Endothelial cell of umbilical vein (primary cell): ENCODE results near the gene ADCY2. TPM values are rescaled to one million over a fixed set of nuclear protein-coding genes. Genes with fewer than 3 reads are reported as not detected.

Experiments
- BruUV-seq: library from RNA; stranded (reverse); fragments of 400-500 nt; replicated peaks from 2 replicates; lab custom pipeline; 2021; lab: Mats Ljungman, UMichigan
- CTCF ChIA-PET: fragments of 300-600, 350-600 bp; sonication (Branson Sonifier 250); formaldehyde crosslinking; loops from one replicate; lab custom pipeline; 2021; ENCODE audit warnings: antibody characterized with exemption, inconsistent platforms; lab: Charles Lee
- POLR2A ChIA-PET: fragments of 300-600, 350-600 bp; sonication (Branson Sonifier 250); formaldehyde crosslinking; loops from one replicate; lab custom pipeline; 2021; ENCODE audit warnings: antibody characterized with exemption, inconsistent platforms; lab: Charles Lee
- DNase-seq: peaks from one replicate; pipeline ENCODE4 v3.0.0-alpha.2; 2011; ENCODE audit warnings: low read depth, low spot score
- FAIRE-seq: peaks from 2 replicates; lab custom pipeline; 2011; peaks lifted over from hg19 to GRCh38; lab: Jason Lieb, UNC
- H2AFZ ChIP-seq: 2 replicates; pipeline ENCODE4 v1.6.0; 2012; ENCODE audit warnings: low read depth, low read length, control low read depth, inconsistent platforms
- H3K27ac ChIP-seq: 2 replicates; pipeline ENCODE4 v1.5.1; 2011; ENCODE audit warnings: low read depth, mild to moderate bottlenecking, control low read depth, low read length, moderate library complexity; ENCODE audit not compliant: insufficient read depth
- H3K27me3 ChIP-seq, 2 experiments: 2 replicates each; pipeline versions ENCODE4 v1.6.0 to v1.6.1; 2011; ENCODE audit warnings: low read length in 2 of 2, mixed read lengths in 1 of 2; ENCODE audit not compliant: control insufficient read depth in 2 of 2, insufficient read depth in 2 of 2
- H3K36me3 ChIP-seq, 2 experiments: 2 replicates in 1 of 2; 3 replicates in 1 of 2; pipeline ENCODE4 v1.5.1; 2011; ENCODE audit warnings: low read length in 2 of 2, mild to moderate bottlenecking in 1 of 2, moderate library complexity in 1 of 2; ENCODE audit not compliant: control insufficient read depth in 2 of 2, insufficient read depth in 2 of 2; ENCODE audit errors: extremely low read depth in 1 of 2
- H3K4me1 ChIP-seq: 3 replicates; pipeline ENCODE4 v1.5.1; 2011; ENCODE audit warnings: mild to moderate bottlenecking, low read length; ENCODE audit not compliant: control insufficient read depth, insufficient read depth; ENCODE audit errors: extremely low read depth
- H3K4me2 ChIP-seq: 2 replicates; pipeline ENCODE4 v1.6.1; 2011; ENCODE audit warnings: low read length, control low read depth, mixed read lengths; ENCODE audit not compliant: insufficient read depth
- H3K4me3 ChIP-seq, 3 experiments: fragments of 200-600 bp in 1 of 3; sonication (generic), shearing (Covaris generic) in 1 of 3; replicated peaks in 1 of 3; 2 replicates each; pipeline ENCODE4 v1.5.1; 2011 to 2016; ENCODE audit warnings: control low read depth in 3 of 3, low read length in 3 of 3, mild to moderate bottlenecking in 2 of 3, inconsistent platforms in 1 of 3, low read depth in 1 of 3, moderate library complexity in 1 of 3; ENCODE audit not compliant: insufficient read depth in 1 of 3
- H3K79me2 ChIP-seq: 2 replicates; pipeline ENCODE4 v1.6.0; 2012; ENCODE audit warnings: low read length, inconsistent platforms; ENCODE audit not compliant: control insufficient read depth, insufficient read depth
- H3K9ac ChIP-seq: replicated peaks from 2 replicates; pipeline ENCODE3; 2011; ENCODE audit warnings: low read length, control low read depth; ENCODE audit not compliant: insufficient read depth; ENCODE audit errors: extremely low read depth
- H3K9me1 ChIP-seq: replicated peaks from 3 replicates; pipeline ENCODE4 v1.6.0; 2011; ENCODE audit warnings: mild to moderate bottlenecking, low read length; ENCODE audit not compliant: control insufficient read depth, insufficient read depth; ENCODE audit errors: extremely low read depth
- H3K9me3 ChIP-seq: replicated peaks from 2 replicates; pipeline ENCODE4 v1.5.1; 2012; ENCODE audit warnings: low read length, inconsistent platforms; ENCODE audit not compliant: control insufficient read depth, insufficient read depth
- H4K20me1 ChIP-seq: replicated peaks from 2 replicates; pipeline ENCODE3; 2011; ENCODE audit warnings: mild to moderate bottlenecking, low read length; ENCODE audit not compliant: control insufficient read depth, insufficient read depth; ENCODE audit errors: extremely low read depth
- CTCF ChIP-seq, 2 donors: IDR thresholded peaks; 1 replicate in 1 of 2; 2 replicates in 1 of 2; pipeline ENCODE4 v1.5.1; 2011; ENCODE audit warnings: low read length in 2 of 2, mild to moderate bottlenecking in 2 of 2, moderate library complexity in 2 of 2, control low read depth in 1 of 2, inconsistent platforms in 1 of 2, low read depth in 1 of 2; ENCODE audit not compliant: insufficient read depth in 1 of 2; ENCODE audit errors: extremely low read depth in 1 of 2
- EZH2 ChIP-seq: IDR thresholded peaks from 2 replicates; pipeline ENCODE4 v1.6.1; 2012; ENCODE audit warnings: borderline replicate concordance, low read depth, mild to moderate bottlenecking, moderate library complexity, low read length, inconsistent platforms; ENCODE audit not compliant: severe bottlenecking
- FOS ChIP-seq: IDR thresholded peaks from 2 replicates; pipeline ENCODE4 v1.6.1; 2011; ENCODE audit warnings: mild to moderate bottlenecking, low read length, moderate library complexity, borderline replicate concordance; ENCODE audit not compliant: insufficient read depth
- GATA2 ChIP-seq: IDR thresholded peaks from 2 replicates; pipeline ENCODE4 v1.7.0; 2011; ENCODE audit warnings: low read depth, mild to moderate bottlenecking, moderate library complexity, mixed read lengths, low read length; ENCODE audit not compliant: insufficient read length, insufficient read depth
- JUN ChIP-seq: IDR thresholded peaks from 2 replicates; pipeline ENCODE4 v1.6.1; 2011; ENCODE audit warnings: borderline replicate concordance, low read depth; ENCODE audit not compliant: insufficient read length, insufficient read depth
- MAX ChIP-seq: IDR thresholded peaks from 2 replicates; pipeline ENCODE4 v1.6.1; 2011; ENCODE audit not compliant: insufficient read depth, insufficient read length
- MYC ChIP-seq: IDR thresholded peaks from one replicate; pipeline ENCODE4 v1.6.1; 2011; ENCODE audit warnings: mild to moderate bottlenecking, low read depth, low read length
- POLR2A ChIP-seq: IDR thresholded peaks from 2 replicates; pipeline ENCODE4 v1.6.1; 2012; ENCODE audit warnings: low read depth, mild to moderate bottlenecking, control low read depth, low read length
- POLR2AphosphoS5 ChIP-seq: IDR thresholded peaks from 2 replicates; pipeline ENCODE4 v1.6.1; 2012; ENCODE audit warnings: low read depth, mild to moderate bottlenecking, control low read depth, low read length, moderate library complexity; ENCODE audit not compliant: insufficient read depth
- dilution Hi-C: fragments of 300-500 bp; cut with MboI; formaldehyde crosslinking; loops from one replicate; pipeline ENCODE4 v1.15.0; 2019; ENCODE audit warnings: low sequenced_read_pairs; ENCODE audit not compliant: extremely low pct_ligation_motif_present
- intact Hi-C: fragments of 100-400 bp; cut with micrococcal nuclease; formaldehyde crosslinking; loops from one replicate; pipeline ENCODE4 v1.10.0; 2022
- polyA plus RNA-seq, 4 experiments: library from polyadenylated mRNA; depleted of rRNA in 3 of 4; stranded (reverse) in 3 of 4; unstranded in 1 of 4; fragments of >200 nt; gene quantifications; 2 replicates each; pipeline versions ENCODE4 v1.2.1 to v1.2.3, GENCODE V29; 2011 to 2012; ENCODE audit warnings: missing spikeins in 1 of 4
- total RNA-seq: library from RNA; stranded (reverse); gene quantifications from 2 replicates; pipeline ENCODE4 v1.2.3, GENCODE V29; 2021

Gene ADCY2
- total and polyA plus RNA-seq, 2 donors (not counting 3 experiments of a cell fraction or from before 2014, with no cell fraction given): under 0.01 TPM; not detected in 1

- intact Hi-C loops: no loop called here
- no peak overlapping the region for H2AFZ ChIP-seq
- no peak for TF ChIP-seq EZH2
- TF ChIP-seq JUN: no peak
- TF ChIP-seq GATA2: no peak
- TF ChIP-seq POLR2AphosphoS5: no peak
- no peak for TF ChIP-seq CTCF (IDR thresholded peaks at IDR 0.05; ENCODE audit: extremely low read depth in 1 of 2, insufficient read depth in 1 of 2, low read depth in 1 of 2, low read length in 2 of 2)
- no peak for TF ChIP-seq FOS
- no peak for TF ChIP-seq MAX
- no peak for TF ChIP-seq POLR2A
- no peak for TF ChIP-seq MYC
- H3K27me3 ChIP-seq: no peaks in the 10 kb centered on the region
- no TSS peak for BruUV-seq
- no peaks in the 10 kb centered on the region for H3K9me1 ChIP-seq
- H3K9me3 ChIP-seq: peaks cover 2% of the 10 kb centered on the region
- no peak overlapping the region for H3K9ac ChIP-seq
- H3K27ac ChIP-seq: no peak overlapping the region
- H4K20me1 ChIP-seq: no peaks in the 10 kb centered on the region
- no peak for FAIRE-seq
- no peak overlapping the region for H3K4me3 ChIP-seq
- no peaks in the 10 kb centered on the region for H3K4me1 ChIP-seq
- dilution Hi-C loops: no loop called here
- ChIA-PET POLR2A (no interaction called here), CTCF (no interaction called here)
- H3K36me3 ChIP-seq: no peaks in the 10 kb centered on the region
- H3K79me2 ChIP-seq: no peaks in the 10 kb centered on the region
- H3K4me2 ChIP-seq: no peak overlapping the region
- no peak for DNase-seq
Observed at GRCh38 chr5:7610531-7611177, 214.7 kb downstream of the ADCY2 start.
